Lower lobe of right lung (tissue), 2 donors: Measurements from ENCODE around the gene C3orf18. TPM values are rescaled to one million over a fixed set of nuclear protein-coding genes. Genes with fewer than 3 reads are reported as not detected.

ENCODE experiments used
- ATAC-seq, 2 donors: fragments of 200-7000 bp; cut with Tn5 transposase; one replicate each; pipeline ENCODE4 v1.9.1; 2020 to 2022; ENCODE audit warnings: mild to moderate bottlenecking in 2 of 2, moderate library complexity in 2 of 2
- DNase-seq: peaks from one replicate; pipeline ENCODE4 v3.0.0-alpha.2; 2020
- H3K27ac ChIP-seq: fragments of 200-600 bp; one replicate; pipeline ENCODE4 v1.8.0; 2022
- H3K27me3 ChIP-seq: fragments of 200-600 bp; one replicate; pipeline ENCODE4 v1.8.0; 2022; ENCODE audit warnings: low read depth
- H3K36me3 ChIP-seq: fragments of 200-600 bp; one replicate; pipeline ENCODE4 v1.8.0; 2022; ENCODE audit warnings: mild to moderate bottlenecking
- H3K4me1 ChIP-seq: fragments of 200-600 bp; one replicate; pipeline ENCODE4 v1.8.0; 2022
- H3K4me3 ChIP-seq: fragments of 200-600 bp; one replicate; pipeline ENCODE4 v1.8.0; 2022; ENCODE audit warnings: mild to moderate bottlenecking
- H3K9me3 ChIP-seq: fragments of 200-600 bp; one replicate; pipeline ENCODE4 v1.8.0; 2022
- intact Hi-C: fragments of 100-400 bp; cut with DNase I; formaldehyde crosslinking; loops from one replicate; pipeline ENCODE4 v1.11.0; 2022
- total RNA-seq: library from RNA; stranded (reverse); fragmentation: NEBNext Ultra II Directional; extraction: Animal tissue kit (Norgen Biotek cat#: 25700); gene quantifications from one replicate; pipeline ENCODE4 v1.2.1, GENCODE V29; 2021
- TF ChIP-seq, protein P1 (sequence below): fragments of 200-600 bp; IDR thresholded peaks from one replicate; pipeline ENCODE4 v1.8.0; 2022; ENCODE audit warnings: antibody characterized with exemption, mild to moderate bottlenecking
- donor health status: DM: no; HTN: yes; CAD: no; lungs with severe emphysema.

C3orf18 gene
- total RNA-seq, 1 donor from 2014 or later, result 6.7 TPM

DNA sequence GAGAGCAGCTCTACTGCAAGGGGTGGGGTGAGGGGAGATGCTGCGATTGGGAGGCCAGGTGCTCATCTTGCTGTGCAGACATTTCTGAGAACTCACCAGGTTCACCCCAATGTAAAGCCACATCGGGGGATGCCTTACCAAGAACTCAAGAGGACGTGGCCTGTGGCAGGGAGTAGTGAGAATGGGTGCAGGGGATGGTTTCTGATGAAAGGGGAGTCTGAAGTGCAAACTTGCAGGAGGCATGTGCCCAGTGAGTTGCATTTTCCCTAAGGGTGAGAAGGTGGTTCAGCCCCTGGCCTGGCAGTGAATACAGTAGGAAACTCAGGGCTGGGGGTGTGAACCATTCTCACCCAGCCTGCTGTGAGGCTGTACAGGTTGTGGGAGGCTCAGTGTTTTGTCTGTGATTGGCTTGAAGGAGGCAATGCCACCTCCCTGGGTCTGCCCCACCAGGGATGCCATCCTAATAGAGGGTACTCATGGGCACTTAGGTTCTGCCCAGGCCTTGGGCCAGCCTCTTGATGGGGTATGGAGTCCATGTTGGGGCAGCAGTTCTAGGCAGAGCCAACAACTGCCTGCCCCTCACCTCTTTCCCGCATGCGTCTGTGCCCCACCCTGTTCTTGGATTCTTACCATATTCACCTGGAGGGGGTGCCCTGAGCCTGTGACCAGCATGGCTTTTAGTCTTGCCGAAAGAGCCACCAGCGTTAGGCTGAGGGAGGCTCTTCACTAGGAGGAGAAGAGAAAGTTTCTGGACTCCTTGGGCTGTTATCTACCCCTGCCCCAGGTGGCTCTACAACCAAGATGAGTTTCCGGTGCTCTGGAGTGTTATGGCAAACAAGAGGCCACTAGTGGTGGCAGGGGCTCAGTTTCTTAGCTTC, 6.3 kb upstream of the C3orf18 start:
- intact Hi-C loops, result loop anchor here (5.0 kb wide), 1 partner anchor 38 kb away; the partner anchor contains the start of gene CISH
- peaks cover 40% of the 10 kb centered on the region for H3K36me3 ChIP-seq
- DNase-seq, result peak; percentile 64
- H3K4me3 ChIP-seq, result no peak overlapping the region
- H3K4me1 ChIP-seq, result peaks cover 33% of the 10 kb centered on the region
- H3K9me3 ChIP-seq, result no peaks in the 10 kb centered on the region
- H3K27ac ChIP-seq, result peak overlapping the region; percentile 60
- H3K27me3 ChIP-seq, result no peaks in the 10 kb centered on the region
- peak; percentile 29 to 32 for ATAC-seq
- TF ChIP-seq, protein P1, sequence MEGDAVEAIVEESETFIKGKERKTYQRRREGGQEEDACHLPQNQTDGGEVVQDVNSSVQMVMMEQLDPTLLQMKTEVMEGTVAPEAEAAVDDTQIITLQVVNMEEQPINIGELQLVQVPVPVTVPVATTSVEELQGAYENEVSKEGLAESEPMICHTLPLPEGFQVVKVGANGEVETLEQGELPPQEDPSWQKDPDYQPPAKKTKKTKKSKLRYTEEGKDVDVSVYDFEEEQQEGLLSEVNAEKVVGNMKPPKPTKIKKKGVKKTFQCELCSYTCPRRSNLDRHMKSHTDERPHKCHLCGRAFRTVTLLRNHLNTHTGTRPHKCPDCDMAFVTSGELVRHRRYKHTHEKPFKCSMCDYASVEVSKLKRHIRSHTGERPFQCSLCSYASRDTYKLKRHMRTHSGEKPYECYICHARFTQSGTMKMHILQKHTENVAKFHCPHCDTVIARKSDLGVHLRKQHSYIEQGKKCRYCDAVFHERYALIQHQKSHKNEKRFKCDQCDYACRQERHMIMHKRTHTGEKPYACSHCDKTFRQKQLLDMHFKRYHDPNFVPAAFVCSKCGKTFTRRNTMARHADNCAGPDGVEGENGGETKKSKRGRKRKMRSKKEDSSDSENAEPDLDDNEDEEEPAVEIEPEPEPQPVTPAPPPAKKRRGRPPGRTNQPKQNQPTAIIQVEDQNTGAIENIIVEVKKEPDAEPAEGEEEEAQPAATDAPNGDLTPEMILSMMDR, result no peak

DNA sequence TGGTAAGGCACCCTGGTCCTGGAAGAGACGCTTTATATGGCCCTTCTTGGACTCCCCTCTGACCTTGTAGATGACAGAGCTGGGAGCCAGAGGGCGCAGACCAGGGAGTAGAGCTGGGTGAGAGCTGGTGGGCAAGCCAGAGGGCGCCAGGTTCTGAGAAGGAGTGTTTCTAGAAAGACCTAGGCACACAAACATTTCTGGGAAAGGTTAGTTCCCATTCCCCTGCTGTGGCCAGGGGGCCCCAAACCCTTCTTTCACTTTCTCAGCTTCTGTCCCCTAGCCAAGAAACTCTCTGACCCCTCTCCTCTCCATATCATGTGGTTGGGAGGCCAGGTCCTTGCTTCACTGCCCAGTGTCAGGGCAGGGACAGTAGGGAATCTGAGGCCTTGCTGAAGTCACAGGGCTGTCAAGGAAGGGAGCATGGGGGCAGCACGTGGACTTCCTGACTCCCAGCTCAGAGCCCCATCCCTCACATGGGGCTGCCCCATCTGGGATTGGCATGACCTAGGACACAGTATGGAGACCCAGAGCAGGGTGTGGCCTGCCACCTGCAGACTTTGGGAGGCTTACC, 5.3 kb upstream of the C3orf18 start:
- Histone ChIP-seq H3K4me1 (peaks cover 39% of the 10 kb centered on the region), H3K27me3 (no peaks in the 10 kb centered on the region), H3K27ac (peak overlapping the region; percentile 60), H3K36me3 (peaks cover 31% of the 10 kb centered on the region), H3K9me3 (no peaks in the 10 kb centered on the region), H3K4me3 (no peak overlapping the region)
- intact Hi-C loops, result loop anchor here (5.0 kb wide), 1 partner anchor 39 kb away; the partner anchor contains the start of gene CISH
- DNase-seq, result no peak
- TF ChIP-seq, protein P1, result no peak
- no peak for ATAC-seq

DNA sequence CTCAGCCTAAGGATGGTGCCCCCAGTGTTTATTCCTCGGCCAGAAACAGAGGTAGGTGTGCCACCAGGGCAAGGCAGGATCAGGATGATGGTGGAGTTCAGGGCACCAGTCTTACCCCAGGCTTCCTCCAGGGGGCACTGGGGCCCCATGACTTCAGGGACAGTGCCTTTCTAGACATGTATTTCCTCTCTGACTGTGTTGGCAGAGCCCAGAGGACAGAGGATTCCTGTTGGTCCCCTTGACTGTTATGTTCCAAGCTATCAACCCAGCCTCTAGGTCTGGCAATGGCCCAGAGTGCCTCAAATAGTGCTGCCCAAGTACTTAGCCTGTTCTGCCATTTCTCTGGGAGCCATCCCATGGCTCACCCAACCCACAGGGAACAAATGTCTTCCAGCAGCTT, 4.6 kb upstream of the C3orf18 start:
- no peaks in the 10 kb centered on the region for H3K27me3 ChIP-seq
- DNase-seq (peak; percentile 82), ATAC-seq (peak; percentile 50)
- peak overlapping the region; percentile 60 for H3K27ac ChIP-seq
- H3K9me3 ChIP-seq, result no peaks in the 10 kb centered on the region
- peaks cover 23% of the 10 kb centered on the region for H3K36me3 ChIP-seq
- TF ChIP-seq, protein P1, result peak; percentile 94
- peaks cover 46% of the 10 kb centered on the region for H3K4me1 ChIP-seq
- intact Hi-C loops, result loop anchor here (5.0 kb wide), 1 partner anchor 40 kb away; the partner anchor contains the start of gene CISH
- H3K4me3 ChIP-seq, result no peak overlapping the region

DNA sequence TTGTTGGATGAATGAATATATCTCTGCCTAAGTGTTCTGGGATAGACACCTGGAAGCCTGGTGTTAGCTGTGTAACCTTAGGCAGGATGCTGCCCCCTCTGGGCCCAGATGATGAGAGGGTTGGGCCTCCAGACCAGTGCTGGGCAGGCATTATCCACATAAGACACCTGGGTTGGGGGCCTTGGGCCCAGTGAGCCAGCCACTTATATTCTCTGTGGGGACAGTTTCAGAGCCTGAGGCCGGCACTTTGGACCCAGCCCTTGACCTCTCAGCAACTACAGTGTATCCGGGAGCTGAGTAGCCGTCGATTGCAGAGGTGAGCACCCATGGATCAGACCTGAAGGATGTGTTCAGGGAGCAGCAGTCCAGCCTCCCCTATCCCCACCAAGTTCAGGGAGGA, 3.9 kb upstream of the C3orf18 start:
- ATAC-seq (no peak), DNase-seq (no peak)
- H3K4me3 ChIP-seq, result no peak overlapping the region
- H3K4me1 ChIP-seq, result peaks cover 53% of the 10 kb centered on the region
- intact Hi-C loops, result loop anchor here (5.0 kb wide), 1 partner anchor 41 kb away; the partner anchor contains the start of gene CISH
- TF ChIP-seq, protein P1, result no peak
- H3K27me3 ChIP-seq, result no peaks in the 10 kb centered on the region
- H3K9me3 ChIP-seq, result no peaks in the 10 kb centered on the region
- peaks cover 17% of the 10 kb centered on the region for H3K36me3 ChIP-seq
- H3K27ac ChIP-seq, result no peak overlapping the region

DNA sequence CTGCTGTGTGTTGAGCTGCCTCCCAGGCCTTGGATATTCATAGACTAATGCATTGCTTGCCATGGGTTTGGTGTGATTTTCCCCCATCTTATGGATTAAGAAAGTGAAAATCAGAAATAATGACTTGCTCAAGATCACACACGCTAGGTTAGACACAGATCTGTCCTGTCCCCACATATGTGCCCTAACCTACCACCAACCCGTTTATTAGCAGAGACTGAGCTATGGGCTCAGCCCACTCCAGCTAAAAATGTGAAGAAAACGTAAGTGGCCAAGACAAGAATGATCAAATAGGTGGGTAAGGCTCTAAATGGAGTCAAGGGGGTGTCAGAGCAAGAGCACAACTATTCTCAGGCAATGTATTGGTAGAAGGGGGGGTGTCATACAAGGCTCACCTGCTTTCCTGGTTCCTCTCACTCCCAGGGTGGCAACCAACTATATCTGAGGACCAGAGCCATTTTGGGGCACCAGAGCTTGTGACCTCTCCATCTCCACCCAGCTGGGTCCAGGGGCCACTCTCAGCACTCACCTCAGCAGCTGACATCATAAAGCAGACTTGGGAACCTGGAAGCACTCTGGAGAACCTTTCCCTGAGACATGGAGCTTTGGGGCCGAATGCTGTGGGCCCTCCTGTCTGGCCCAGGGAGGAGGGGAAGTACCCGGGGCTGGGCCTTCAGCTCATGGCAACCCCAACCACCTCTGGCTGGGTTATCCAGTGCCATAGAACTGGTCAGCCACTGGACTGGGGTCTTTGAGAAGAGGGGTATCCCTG, 3.1 kb upstream of the C3orf18 start:
- TF ChIP-seq, protein P1, result no peak
- intact Hi-C loops, result loop anchor here (5.0 kb wide), 1 partner anchor 42 kb away; the partner anchor contains the start of gene CISH
- Histone ChIP-seq H3K27me3 (no peaks in the 10 kb centered on the region), H3K36me3 (peaks cover 10% of the 10 kb centered on the region), H3K27ac (peak overlapping the region; percentile 92), H3K4me1 (peaks cover 53% of the 10 kb centered on the region), H3K9me3 (no peaks in the 10 kb centered on the region), H3K4me3 (no peak overlapping the region)
- no peak for DNase-seq
- no peak for ATAC-seq
